ENCODE results near the gene PLA2G6.

- TF ChIP-seq CTCF (IDR thresholded peaks at IDR 0.05) (no peak), POLR2A (IDR thresholded peaks at IDR 0.05) (no peak), EP300 (IDR thresholded peaks at IDR 0.05) (no peak), POLR2AphosphoS5 (IDR thresholded peaks at IDR 0.05) (no peak)
Observed at GRCh38 chr22:38189104-38189503, 7.5 kb upstream of the PLA2G6 start.

All from upper lobe of left lung (tissue), 4 donors.